ENCODE results near the gene IER2.
A peak's percentile ranks its signal among the peaks of the same experiment; 100 is the strongest.
"Not testable (repeated sequence)": the region's sequence is repeated elsewhere in the genome, so short reads cannot be mapped to it uniquely, and the experiment has no call there.

Gene IER2

GRCh38 chr19:13146763-13147563 lies 3.2 kb upstream of the IER2 start:
- no peak for DNase-seq

GRCh38 chr19:13149173-13149627 lies 1.0 kb upstream of the IER2 start:
- DNase-seq: not testable (repeated sequence)

GRCh38 chr19:13149628-13150186 lies 504 bp upstream of the IER2 start:
- DNase-seq: no peak

- no peak for DNase-seq
These were observed 857 bp downstream of the IER2 start for GRCh38 chr19:13150931-13151604.

- peak; percentile 89 for DNase-seq
These were observed 1.6 kb downstream of the IER2 start for GRCh38 chr19:13151605-13152355.

GRCh38 chr19:13152356-13152973 lies 2.3 kb downstream of the IER2 start:
- no peak for DNase-seq

- DNase-seq: peak; percentile 55
These were observed 2.9 kb downstream of the IER2 start for GRCh38 chr19:13152974-13153568.

GRCh38 chr19:13153569-13154240 lies 3.5 kb downstream of the IER2 start:
- no peak for DNase-seq

GRCh38 chr19:13154241-13154778 lies 4.1 kb downstream of the IER2 start:
- no peak for DNase-seq

GRCh38 chr19:13154911-13155471 lies 4.8 kb downstream of the IER2 start:
- no peak for DNase-seq

GRCh38 chr19:13155472-13156359 lies 5.5 kb downstream of the IER2 start:
- no peak for DNase-seq

- no peak for DNase-seq
These were observed 9.5 kb downstream of the IER2 start for GRCh38 chr19:13159713-13160112.

GRCh38 chr19:13160557-13160956 lies 10.3 kb downstream of the IER2 start:
- no peak for DNase-seq

GRCh38 chr19:13162724-13163608 lies 12.8 kb downstream of the IER2 start:
- peak; percentile 46 for DNase-seq

GRCh38 chr19:13163609-13164342 lies 13.6 kb downstream of the IER2 start:
- no peak for DNase-seq

- DNase-seq: no peak
These were observed 14.3 kb downstream of the IER2 start for GRCh38 chr19:13164343-13165161.

Data from SIG-M5 (cell line).